RWPE2 (cell line): Measurements from ENCODE around the gene INPP5J.

Experiments used
- ATAC-seq: fragments of 200-7000 bp; cut with Tn5 transposase; 3 replicates; pipeline ENCODE4 v1.9.1; 2021; ENCODE audit warnings: low read depth
- DNase-seq: peaks from one replicate; pipeline ENCODE4 v3.0.0-alpha.2; 2020; ENCODE audit warnings: low spot score
- H3K27ac ChIP-seq: fragments of 450-650 bp; 2 replicates; pipeline ENCODE4 v1.5.1; 2017; ENCODE audit warnings: mild to moderate bottlenecking; ENCODE audit not compliant: poor library complexity, severe bottlenecking
- H3K27me3 ChIP-seq: fragments of 250-450 bp; sonication (Bioruptor Pico); 2 replicates; pipeline ENCODE4 v1.5.1; 2021; ENCODE audit warnings: mild to moderate bottlenecking, moderate library complexity; ENCODE audit not compliant: insufficient read depth, poor library complexity, severe bottlenecking
- H3K36me3 ChIP-seq: fragments of 250-450 bp; sonication (Bioruptor Pico); 2 replicates; pipeline ENCODE4 v1.5.1; 2020; ENCODE audit warnings: low read depth, mild to moderate bottlenecking, moderate library complexity
- H3K4me1 ChIP-seq: fragments of 250-450 bp; sonication (Bioruptor Pico); 2 replicates; pipeline ENCODE4 v1.5.1; 2021; ENCODE audit warnings: mild to moderate bottlenecking, moderate library complexity; ENCODE audit not compliant: insufficient read depth, poor library complexity, severe bottlenecking
- H3K4me3 ChIP-seq: fragments of 250-450 bp; sonication (Bioruptor Pico); 2 replicates; pipeline ENCODE4 v1.5.1; 2021; ENCODE audit warnings: mild to moderate bottlenecking, moderate library complexity; ENCODE audit not compliant: severe bottlenecking
- H3K9me3 ChIP-seq: fragments of 250-450 bp; sonication (Bioruptor Pico); 2 replicates; pipeline ENCODE4 v1.5.1; 2021; ENCODE audit warnings: mild to moderate bottlenecking, moderate library complexity; ENCODE audit not compliant: severe bottlenecking
- TF ChIP-seq, protein P1 (sequence below): fragments of 450-650 bp; IDR thresholded peaks from one replicate; pipeline ENCODE4 v1.5.1; 2017; ENCODE audit warnings: mild to moderate bottlenecking, moderate library complexity; ENCODE audit not compliant: poor library complexity, severe bottlenecking

The INPP5J gene

DNA sequence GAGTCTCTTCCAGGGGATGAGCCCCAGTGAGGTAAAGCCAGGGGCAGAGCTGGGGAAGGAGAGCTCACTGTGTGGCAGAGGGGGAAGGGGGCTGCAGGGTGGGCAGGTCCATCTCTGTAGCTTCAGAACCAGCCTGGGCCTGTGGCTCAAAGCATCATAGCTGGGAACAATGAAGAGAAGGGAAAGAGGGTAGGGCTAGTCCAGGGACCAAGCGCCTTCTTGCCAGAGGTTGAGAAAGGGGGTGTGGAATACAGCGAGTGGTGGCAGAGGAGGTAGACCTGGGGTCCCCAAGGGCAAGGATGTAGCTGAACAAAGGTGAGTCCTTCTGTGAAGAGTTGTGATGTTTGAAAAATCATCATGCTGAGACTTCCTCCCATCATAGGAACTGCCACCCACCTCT lies 18.8 kb downstream of the INPP5J start:
- no peak overlapping the region for H3K4me3 ChIP-seq
- H3K36me3 ChIP-seq = no peaks in the 10 kb centered on the region
- TF ChIP-seq, protein P1, sequence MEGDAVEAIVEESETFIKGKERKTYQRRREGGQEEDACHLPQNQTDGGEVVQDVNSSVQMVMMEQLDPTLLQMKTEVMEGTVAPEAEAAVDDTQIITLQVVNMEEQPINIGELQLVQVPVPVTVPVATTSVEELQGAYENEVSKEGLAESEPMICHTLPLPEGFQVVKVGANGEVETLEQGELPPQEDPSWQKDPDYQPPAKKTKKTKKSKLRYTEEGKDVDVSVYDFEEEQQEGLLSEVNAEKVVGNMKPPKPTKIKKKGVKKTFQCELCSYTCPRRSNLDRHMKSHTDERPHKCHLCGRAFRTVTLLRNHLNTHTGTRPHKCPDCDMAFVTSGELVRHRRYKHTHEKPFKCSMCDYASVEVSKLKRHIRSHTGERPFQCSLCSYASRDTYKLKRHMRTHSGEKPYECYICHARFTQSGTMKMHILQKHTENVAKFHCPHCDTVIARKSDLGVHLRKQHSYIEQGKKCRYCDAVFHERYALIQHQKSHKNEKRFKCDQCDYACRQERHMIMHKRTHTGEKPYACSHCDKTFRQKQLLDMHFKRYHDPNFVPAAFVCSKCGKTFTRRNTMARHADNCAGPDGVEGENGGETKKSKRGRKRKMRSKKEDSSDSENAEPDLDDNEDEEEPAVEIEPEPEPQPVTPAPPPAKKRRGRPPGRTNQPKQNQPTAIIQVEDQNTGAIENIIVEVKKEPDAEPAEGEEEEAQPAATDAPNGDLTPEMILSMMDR = no peak
- no peaks in the 10 kb centered on the region for H3K27me3 ChIP-seq
- ATAC-seq (no peak), DNase-seq (no peak)
- no peaks in the 10 kb centered on the region for H3K9me3 ChIP-seq
- H3K27ac ChIP-seq = no peak overlapping the region
- no peaks in the 10 kb centered on the region for H3K4me1 ChIP-seq

DNA sequence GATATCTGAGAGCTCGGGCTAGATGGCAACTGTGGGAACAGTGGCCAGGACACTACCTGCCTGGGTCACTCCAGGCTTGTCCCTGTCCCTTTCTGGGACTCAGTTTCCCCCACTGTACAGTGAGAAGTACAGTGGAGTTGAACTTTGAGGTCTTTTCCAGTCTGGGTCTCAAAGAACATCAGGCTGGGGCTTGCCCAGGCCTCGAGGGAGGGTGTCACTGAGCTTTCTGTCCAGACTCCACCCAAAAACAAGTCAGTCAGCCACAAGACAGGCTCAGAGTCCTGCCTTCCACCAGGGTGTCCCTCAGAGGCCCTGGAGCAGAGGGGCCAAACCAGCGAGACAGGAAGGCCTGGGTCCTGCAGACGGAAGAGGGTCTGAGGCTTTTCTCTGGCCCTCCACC lies 19.5 kb downstream of the INPP5J start:
- no peak overlapping the region for H3K4me3 ChIP-seq
- no peaks in the 10 kb centered on the region for H3K27me3 ChIP-seq
- H3K27ac ChIP-seq = no peak overlapping the region
- TF ChIP-seq, protein P1 = no peak
- H3K9me3 ChIP-seq = peaks cover under 1% of the 10 kb centered on the region
- DNase-seq (no peak), ATAC-seq (no peak)
- no peaks in the 10 kb centered on the region for H3K4me1 ChIP-seq
- H3K36me3 ChIP-seq = no peaks in the 10 kb centered on the region

DNA sequence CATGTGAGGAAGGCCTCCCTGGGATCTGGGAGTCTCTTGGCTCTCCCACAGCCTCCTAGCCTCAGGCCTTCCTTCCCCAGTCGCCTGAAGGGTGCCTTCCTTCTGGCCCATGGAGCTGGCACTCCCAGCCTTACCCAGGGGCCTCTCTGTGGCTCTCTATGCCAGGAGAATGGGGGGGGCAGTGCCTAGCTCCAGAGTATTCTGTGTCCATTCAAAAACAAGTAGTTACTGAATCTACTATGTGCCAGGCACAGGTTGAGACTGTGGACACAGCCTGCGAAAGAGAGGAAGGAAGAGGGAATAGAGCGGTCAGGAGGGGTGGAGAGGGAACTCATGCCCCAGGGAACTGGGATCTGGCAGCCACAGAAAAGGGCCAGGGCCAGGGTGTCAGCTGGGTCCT lies 20.3 kb downstream of the INPP5J start:
- Histone ChIP-seq H3K36me3 (no peaks in the 10 kb centered on the region), H3K9me3 (peaks cover 2% of the 10 kb centered on the region), H3K4me3 (no peak overlapping the region), H3K27me3 (no peaks in the 10 kb centered on the region), H3K27ac (no peak overlapping the region), H3K4me1 (no peaks in the 10 kb centered on the region)
- ATAC-seq = no peak
- TF ChIP-seq, protein P1 = no peak
- no peak for DNase-seq

DNA sequence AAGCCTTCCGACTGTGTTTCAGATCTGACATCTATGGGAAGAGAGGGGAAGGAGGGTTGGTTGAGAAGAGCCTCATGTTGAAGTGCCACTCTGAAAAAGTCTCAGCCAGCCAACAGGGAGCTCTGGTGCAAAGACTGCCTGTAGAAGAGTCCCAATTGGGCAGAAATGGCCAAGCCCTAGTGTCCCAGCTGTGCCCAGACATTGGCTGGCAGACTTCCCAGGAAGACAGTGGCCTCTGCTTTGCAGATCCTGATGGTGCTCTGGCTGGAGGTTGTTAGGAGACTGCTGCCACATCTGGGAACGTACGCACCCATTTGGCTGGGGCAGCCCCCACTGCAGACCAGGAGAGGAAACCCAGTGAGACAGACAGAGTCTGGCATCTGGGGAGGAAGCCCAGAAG lies 20.8 kb downstream of the INPP5J start:
- H3K36me3 ChIP-seq = no peaks in the 10 kb centered on the region
- H3K27ac ChIP-seq = no peak overlapping the region
- TF ChIP-seq, protein P1 = no peak
- H3K4me3 ChIP-seq = no peak overlapping the region
- no peaks in the 10 kb centered on the region for H3K4me1 ChIP-seq
- peaks cover 2% of the 10 kb centered on the region for H3K9me3 ChIP-seq
- ATAC-seq (no peak), DNase-seq (no peak)
- no peaks in the 10 kb centered on the region for H3K27me3 ChIP-seq

DNA sequence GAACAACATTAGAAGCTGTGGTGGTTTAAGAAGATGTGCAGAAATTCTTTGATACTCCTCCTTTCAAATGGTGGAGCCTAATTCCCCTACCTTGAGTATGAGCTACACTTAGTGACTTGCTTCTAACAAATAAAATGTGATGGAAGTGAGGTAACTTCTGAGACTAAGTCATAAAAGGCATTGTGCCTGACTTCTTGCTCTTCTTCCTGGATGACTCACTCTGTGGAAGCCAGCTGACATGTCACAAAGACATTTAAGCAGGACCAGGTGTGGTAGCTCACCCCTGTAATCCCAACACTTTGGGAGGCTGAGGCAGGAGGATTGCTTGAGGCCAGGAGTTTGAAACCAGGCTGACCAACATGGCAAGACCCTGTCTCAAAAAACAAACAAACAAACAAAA lies 21.5 kb downstream of the INPP5J start:
- no peak for ATAC-seq
- Histone ChIP-seq H3K4me3 (no peak overlapping the region), H3K9me3 (peaks cover 2% of the 10 kb centered on the region), H3K36me3 (no peaks in the 10 kb centered on the region), H3K27me3 (no peaks in the 10 kb centered on the region), H3K4me1 (no peaks in the 10 kb centered on the region), H3K27ac (no peak overlapping the region)
- DNase-seq = no peak
- TF ChIP-seq, protein P1 = no peak
